Natural killer cell (primary cell): ENCODE data around the gene VSTM2B. TPM values are rescaled to one million over a fixed set of nuclear protein-coding genes. Genes with fewer than 3 reads are reported as not detected.

Experiments
- ATAC-seq, 3 donors: fragments of 150-1000 bp in 2 of 3; fragments of 200-7000 bp in 1 of 3; cut with Tn5 transposase; 1 replicate in 1 of 3; 2 replicates in 2 of 3; pipeline ENCODE4 v1.10.0; 2021; ENCODE audit warnings: mild to moderate bottlenecking in 2 of 3, moderate library complexity in 2 of 3
- DNase-seq, 2 donors: peaks; one replicate each; pipeline versions ENCODE4 v3.0.0 to v3.0.0-alpha.2; 2013 to 2021; ENCODE audit warnings: mixed read lengths in 1 of 2
- H3K27ac ChIP-seq: one replicate; pipeline ENCODE4 v1.5.1; 2013; ENCODE audit warnings: mild to moderate bottlenecking, low read length
- H3K27me3 ChIP-seq: one replicate; pipeline ENCODE4 v1.6.1; 2013; ENCODE audit warnings: low read length; ENCODE audit not compliant: control insufficient read depth, insufficient read depth
- H3K36me3 ChIP-seq: one replicate; pipeline ENCODE4 v1.6.1; 2013; ENCODE audit warnings: low read length; ENCODE audit not compliant: control insufficient read depth, insufficient read depth
- H3K4me1 ChIP-seq: one replicate; pipeline ENCODE4 v1.6.1; 2013; ENCODE audit warnings: low read length; ENCODE audit not compliant: control insufficient read depth, insufficient read depth
- H3K4me3 ChIP-seq: one replicate; pipeline ENCODE4 v1.5.1; 2013; ENCODE audit warnings: low read length
- H3K9me3 ChIP-seq: one replicate; pipeline ENCODE4 v1.6.1; 2013; ENCODE audit warnings: low read length; ENCODE audit not compliant: control insufficient read depth, insufficient read depth
- H3K27ac Mint-ChIP-seq, 2 donors: one replicate each; pipeline ENCODE4 v1.8.0; 2022; ENCODE audit warnings: mild to moderate bottlenecking in 2 of 2, mixed read lengths in 2 of 2, moderate library complexity in 1 of 2
- H3K27me3 Mint-ChIP-seq, 2 donors: one replicate each; pipeline ENCODE4 v1.8.0; 2022; ENCODE audit warnings: low read depth in 2 of 2, mixed read lengths in 2 of 2
- H3K36me3 Mint-ChIP-seq: one replicate; pipeline ENCODE4 v1.8.0; 2022; ENCODE audit warnings: mixed read lengths
- H3K4me1 Mint-ChIP-seq, 2 donors: one replicate each; pipeline ENCODE4 v1.8.0; 2022; ENCODE audit warnings: mixed read lengths in 2 of 2
- H3K4me3 Mint-ChIP-seq: one replicate; pipeline ENCODE4 v1.8.0; 2022; ENCODE audit warnings: mild to moderate bottlenecking, moderate library complexity, mixed read lengths
- H3K9me3 Mint-ChIP-seq, 2 donors: one replicate each; pipeline ENCODE4 v1.8.0; 2022; ENCODE audit warnings: mixed read lengths in 2 of 2
- CTCF ChIP-seq: fragments of 200-600 bp; IDR thresholded peaks from one replicate; pipeline ENCODE4 v1.8.0; 2022; ENCODE audit warnings: antibody characterized with exemption
- WGBS: methylation state at CpG from one replicate; pipeline ENCODE4 v1.1.7; 2013; ENCODE audit warnings: missing lambda C conversion rate; ENCODE audit not compliant: insufficient coverage; 5-methylcytosine and 5-hydroxymethylcytosine counted together
- intact Hi-C: fragments of 100-400 bp; cut with micrococcal nuclease; formaldehyde crosslinking; loops from one replicate; pipeline ENCODE4 v1.14.2; 2022
- total RNA-seq, 4 donors: library from RNA; stranded (reverse); fragments of 120-200 nt in 1 of 4; gene quantifications; one replicate each; pipeline versions ENCODE4 v1.2.3 to v1.2.4, GENCODE V29; 2013 to 2022

Gene VSTM2B
- total RNA-seq, 3 donors from 2014 or later (not counting 1 experiment from before 2014, with no cell fraction given), result not detected

- Mint-ChIP-seq H3K4me1 (peaks cover 0 to 7% of the 10 kb centered on the region in 2 donors), H3K36me3 (no peaks in the 10 kb centered on the region), H3K9me3 (no peaks in the 10 kb centered on the region), H3K4me3 (no peak overlapping the region), H3K27me3 (peaks cover 11 to 13% of the 10 kb centered on the region in 2 donors), H3K27ac (no peak overlapping the region)
- ATAC-seq, result no peak
- no peak overlapping the region for H3K27ac ChIP-seq
- no peak for TF ChIP-seq CTCF
- H3K9me3 ChIP-seq, result no peaks in the 10 kb centered on the region
- 75% methylated on average over 22 of the region's 22 CpGs for WGBS
- peaks cover 5% of the 10 kb centered on the region for H3K4me1 ChIP-seq
- H3K36me3 ChIP-seq, result no peaks in the 10 kb centered on the region
- DNase-seq, result no peak
- intact Hi-C loops, result no loop called here
- H3K27me3 ChIP-seq, result no peaks in the 10 kb centered on the region
- H3K4me3 ChIP-seq, result no peak overlapping the region
These were observed 42.5 kb downstream of the VSTM2B start for GRCh38 chr19:29568036-29569025.

- WGBS, result 69% methylated on average over 7 of the region's 9 CpGs
- H3K4me1 Mint-ChIP-seq, result peaks cover 0 to 7% of the 10 kb centered on the region in 2 donors
These were observed 43.5 kb downstream of the VSTM2B start for GRCh38 chr19:29569038-29569911.

GRCh38 chr19:29571181-29571580, 45.4 kb downstream of the VSTM2B start:
- Mint-ChIP-seq H3K36me3 (no peaks in the 10 kb centered on the region), H3K4me3 (no peak overlapping the region), H3K27me3 (peaks cover 25 to 35% of the 10 kb centered on the region in 2 donors), H3K9me3 (no peaks in the 10 kb centered on the region), H3K27ac (no peak overlapping the region), H3K4me1 (peaks cover 0 to 7% of the 10 kb centered on the region in 2 donors)
- no peak for TF ChIP-seq CTCF
- Histone ChIP-seq H3K9me3 (no peaks in the 10 kb centered on the region), H3K27me3 (no peaks in the 10 kb centered on the region), H3K27ac (no peak overlapping the region), H3K4me3 (no peak overlapping the region), H3K36me3 (no peaks in the 10 kb centered on the region), H3K4me1 (peaks cover 5% of the 10 kb centered on the region)
- DNase-seq (no peak), ATAC-seq (no peak)
- intact Hi-C loops, result no loop called here
- WGBS, result 77% methylated on average over 5 of the region's 6 CpGs

More at GRCh38 chr19:29569038-29569911, 43.5 kb downstream of the VSTM2B start:
- Histone ChIP-seq H3K4me3 (no peak overlapping the region), H3K9me3 (no peaks in the 10 kb centered on the region), H3K4me1 (peaks cover 5% of the 10 kb centered on the region), H3K27me3 (no peaks in the 10 kb centered on the region), H3K27ac (no peak overlapping the region), H3K36me3 (no peaks in the 10 kb centered on the region)
- no peaks in the 10 kb centered on the region for H3K9me3 Mint-ChIP-seq
- H3K27ac Mint-ChIP-seq, result no peak overlapping the region
- peaks cover 16% of the 10 kb centered on the region in 2 donors for H3K27me3 Mint-ChIP-seq
- ATAC-seq, result no peak
- intact Hi-C loops, result no loop called here
- no peak for DNase-seq
- H3K4me3 Mint-ChIP-seq, result no peak overlapping the region
- TF ChIP-seq CTCF, result no peak
- no peaks in the 10 kb centered on the region for H3K36me3 Mint-ChIP-seq
